HG03159 (cell line): ENCODE data around the gene SMPX.
"Not testable (repeated sequence)": the region's sequence is repeated elsewhere in the genome, so short reads cannot be mapped to it uniquely, and the experiment has no call there.

Experiments
- ATAC-seq: cut with Tn5 transposase; IDR thresholded peaks from one replicate; pipeline ENCODE4 v1.9.1; 2021; ENCODE audit warnings: mild to moderate bottlenecking, moderate library complexity; ENCODE audit not compliant: unreplicated experiment

Gene SMPX

GRCh38 chrX:21757960-21758359, at the start of gene SMPX:
SMPX (minus strand) TSS chrX:21758116; CDS start chrX:21754290, 3,826 bp downstream.
- no peak for ATAC-seq

- no peak for ATAC-seq
Observed at GRCh38 chrX:21806691-21807090, 48.8 kb upstream of the SMPX start.

- ATAC-seq: no peak
Observed at GRCh38 chrX:21802839-21803238, 44.9 kb upstream of the SMPX start.

- no peak for ATAC-seq
Observed at GRCh38 chrX:21802054-21802670, 44.2 kb upstream of the SMPX start.

- ATAC-seq: no peak
Observed at GRCh38 chrX:21800344-21800770, 42.4 kb upstream of the SMPX start.

GRCh38 chrX:21799767-21800166, 41.9 kb upstream of the SMPX start:
- ATAC-seq: no peak

GRCh38 chrX:21798677-21799219, 40.8 kb upstream of the SMPX start:
- ATAC-seq: no peak

- ATAC-seq: no peak
Observed at GRCh38 chrX:21781976-21782375, 24.1 kb upstream of the SMPX start.

GRCh38 chrX:21781525-21781924, 23.6 kb upstream of the SMPX start:
- ATAC-seq: peak; percentile 80

- no peak for ATAC-seq
Observed at GRCh38 chrX:21779095-21779494, 21.2 kb upstream of the SMPX start.

GRCh38 chrX:21778236-21778635, 20.3 kb upstream of the SMPX start:
- ATAC-seq: no peak

- not testable (repeated sequence) for ATAC-seq
Observed at GRCh38 chrX:21775128-21775527, 17.2 kb upstream of the SMPX start.

- ATAC-seq: not testable (repeated sequence)
Observed at GRCh38 chrX:21773036-21773435, 15.1 kb upstream of the SMPX start.

- ATAC-seq: no peak
Observed at GRCh38 chrX:21770631-21771321, 12.9 kb upstream of the SMPX start.

GRCh38 chrX:21766101-21766500, 8.2 kb upstream of the SMPX start:
- ATAC-seq: no peak

GRCh38 chrX:21764008-21764407, 6.1 kb upstream of the SMPX start:
- no peak for ATAC-seq

- no peak for ATAC-seq
Observed at GRCh38 chrX:21758488-21758887, 572 bp upstream of the SMPX start.

- ATAC-seq: no peak
Observed at GRCh38 chrX:21756785-21757529, 959 bp downstream of the SMPX start.

GRCh38 chrX:21749924-21750323, 8.0 kb downstream of the SMPX start:
- ATAC-seq: no peak

- ATAC-seq: no peak
Observed at GRCh38 chrX:21748235-21748634, 9.7 kb downstream of the SMPX start.

GRCh38 chrX:21747558-21747957, 10.4 kb downstream of the SMPX start:
- ATAC-seq: no peak

- ATAC-seq: peak; percentile 73
Observed at GRCh38 chrX:21745756-21746155, 12.2 kb downstream of the SMPX start.
